ENCODE results near the gene MAP3K15. TPM values are rescaled to one million over a fixed set of nuclear protein-coding genes. Genes with fewer than 3 reads are reported as not detected.

The MAP3K15 gene
- polyA plus RNA-seq, 1 of the 3 experiments (the other 2 are of a cell fraction) = 0.07 TPM

- Histone ChIP-seq H3K4me3 (ENCODE audit: low read depth in 2 of 2, low read length in 1 of 2) (no peak overlapping the region), H3K36me3 (replicated peaks in 1 of 2; ENCODE audit: control insufficient read depth in 1 of 2, insufficient read depth in 2 of 2, low read length in 1 of 2) (no peaks in the 10 kb centered on the region), H4K20me1 (ENCODE audit: insufficient read depth) (no peaks in the 10 kb centered on the region), H3K4me1 (ENCODE audit: control insufficient read depth in 1 of 2, insufficient read depth in 2 of 2, low read depth in 1 of 2, low read length in 1 of 2) (peaks cover 0 to 6% of the 10 kb centered on the region in 2 experiments; a peak in 2 of 4 replicates), H3F3A (replicated peaks; ENCODE audit: insufficient read depth) (peaks cover 3% of the 10 kb centered on the region), H3K4me2 (no peak overlapping the region), H3K9me2 (no peaks in the 10 kb centered on the region), H3K27ac (ENCODE audit: low read depth in 2 of 2, low read length in 1 of 2) (no peak overlapping the region), H2AFZ (ENCODE audit: low read depth) (no peak overlapping the region), H3K9me3 (0 out of 2 replicates have a peak, but pooled peaks cover 3% of the 10 kb centered on the region), H3K27me3 (ENCODE audit: insufficient read depth) (peaks cover 18% of the 10 kb centered on the region; the same call in 1 of the 2 replicates), H3K9ac (no peak overlapping the region), H3K79me2 (ENCODE audit: insufficient read depth) (no peaks in the 10 kb centered on the region)
- DNase-seq = no peak
- WGBS (ENCODE audit: low lambda C conversion rate) = 45% methylated on average over 10 of the region's 10 CpGs
- CTCF ChIA-PET = interaction anchor here (0.6 to 3.2 kb wide), 4 partner anchors 95 to 921 kb away, joined by 3 to 27 read pairs (median 16); no protein-coding TSS in a partner anchor
- POLR2A ChIA-PET = no interaction called here
- no peak for TF ChIP-seq NRF1 (IDR thresholded peaks at IDR 0.05; ENCODE audit: low read depth, low read length)
- TF ChIP-seq RXRA (IDR thresholded peaks at IDR 0.05; ENCODE audit: borderline replicate concordance, low read depth) = no peak
- no peak for TF ChIP-seq EZH2phosphoT487 (IDR thresholded peaks at IDR 0.05; ENCODE audit: borderline replicate concordance, low read depth)
- no peak for TF ChIP-seq TEAD4 (IDR thresholded peaks at IDR 0.05; ENCODE audit: borderline replicate concordance, insufficient read depth)
- TF ChIP-seq GABPA (IDR thresholded peaks at IDR 0.05; ENCODE audit: low read depth) = no peak
- no peak for TF ChIP-seq TCF12 (IDR thresholded peaks at IDR 0.05)
- TF ChIP-seq CHD2 (IDR thresholded peaks at IDR 0.05; ENCODE audit: low read length, partially characterized antibody) = no peak
- no peak for TF ChIP-seq FOXJ3 (CRISPR knock-in tag; IDR thresholded peaks at IDR 0.05)
- TF ChIP-seq ZBTB33 (IDR thresholded peaks at IDR 0.05; ENCODE audit: borderline replicate concordance, low read depth) = no peak
- TF ChIP-seq TAF1 (IDR thresholded peaks at IDR 0.05; ENCODE audit: borderline replicate concordance, low read depth, low read length) = no peak
- TF ChIP-seq SIN3A (IDR thresholded peaks at IDR 0.05; ENCODE audit: borderline replicate concordance, low read depth, low read length) = no peak
- TF ChIP-seq IRF3 (IDR thresholded peaks at IDR 0.05; ENCODE audit: low read depth, low read length) = no peak
- no peak for TF ChIP-seq RAD21 (IDR thresholded peaks at IDR 0.05; ENCODE audit: low read length)
- TF ChIP-seq SMC3 (IDR thresholded peaks at IDR 0.05; ENCODE audit: low read depth, low read length) = no peak
- TF ChIP-seq MEF2A (IDR thresholded peaks at IDR 0.05; ENCODE audit: borderline replicate concordance, low read depth) = no peak
Measured at GRCh38 chrX:19331831-19332230, 183.5 kb downstream of the MAP3K15 start.

GRCh38 chrX:19326567-19326966 lies 188.7 kb downstream of the MAP3K15 start:
- ChIA-PET CTCF (no interaction called here), POLR2A (no interaction called here)
- no peak overlapping the region for H3K27ac ChIP-seq (ENCODE audit: low read depth in 2 of 2, low read length in 1 of 2)
- no peak overlapping the region for H2AFZ ChIP-seq (ENCODE audit: low read depth)
- H3F3A ChIP-seq (replicated peaks; ENCODE audit: insufficient read depth) = no peaks in the 10 kb centered on the region
- H3K9ac ChIP-seq = no peak overlapping the region
- no peaks in the 10 kb centered on the region for H3K79me2 ChIP-seq (ENCODE audit: insufficient read depth)
- no peaks in the 10 kb centered on the region for H3K36me3 ChIP-seq (replicated peaks in 1 of 2; ENCODE audit: control insufficient read depth in 1 of 2, insufficient read depth in 2 of 2, low read length in 1 of 2)
- no peak overlapping the region for H3K4me2 ChIP-seq
- DNase-seq = no peak
- H3K9me2 ChIP-seq = no peaks in the 10 kb centered on the region
- no peak overlapping the region for H3K4me3 ChIP-seq (ENCODE audit: low read depth in 2 of 2, low read length in 1 of 2)
- WGBS (ENCODE audit: low lambda C conversion rate) = 42% methylated on average over 2 of the region's 2 CpGs
- H3K9me3 ChIP-seq = no peaks in the 10 kb centered on the region
- H3K4me1 ChIP-seq (ENCODE audit: control insufficient read depth in 1 of 2, insufficient read depth in 2 of 2, low read depth in 1 of 2, low read length in 1 of 2) = no peaks in the 10 kb centered on the region
- peaks cover 13% of the 10 kb centered on the region; the same call in 1 of the 2 replicates for H3K27me3 ChIP-seq (ENCODE audit: insufficient read depth)
- no peaks in the 10 kb centered on the region for H4K20me1 ChIP-seq (ENCODE audit: insufficient read depth)
- no peak for TF ChIP-seq CTCF (IDR thresholded peaks at IDR 0.05)
